Activated CD4-positive, alpha-beta T cell treated with anti-CD3 and anti-CD28 coated beads for 4 hours (primary cell): ENCODE measurements around the gene EXOSC7.
A peak's percentile ranks its signal among the peaks of the same experiment; 100 is the strongest.
"Not testable (repeated sequence)": the region's sequence is repeated elsewhere in the genome, so short reads cannot be mapped to it uniquely, and the experiment has no call there.

Experiments used
- DNase-seq, 2 donors: peaks; one replicate each; pipeline ENCODE4 v3.0.0-alpha.2; 2020

The EXOSC7 gene

DNA sequence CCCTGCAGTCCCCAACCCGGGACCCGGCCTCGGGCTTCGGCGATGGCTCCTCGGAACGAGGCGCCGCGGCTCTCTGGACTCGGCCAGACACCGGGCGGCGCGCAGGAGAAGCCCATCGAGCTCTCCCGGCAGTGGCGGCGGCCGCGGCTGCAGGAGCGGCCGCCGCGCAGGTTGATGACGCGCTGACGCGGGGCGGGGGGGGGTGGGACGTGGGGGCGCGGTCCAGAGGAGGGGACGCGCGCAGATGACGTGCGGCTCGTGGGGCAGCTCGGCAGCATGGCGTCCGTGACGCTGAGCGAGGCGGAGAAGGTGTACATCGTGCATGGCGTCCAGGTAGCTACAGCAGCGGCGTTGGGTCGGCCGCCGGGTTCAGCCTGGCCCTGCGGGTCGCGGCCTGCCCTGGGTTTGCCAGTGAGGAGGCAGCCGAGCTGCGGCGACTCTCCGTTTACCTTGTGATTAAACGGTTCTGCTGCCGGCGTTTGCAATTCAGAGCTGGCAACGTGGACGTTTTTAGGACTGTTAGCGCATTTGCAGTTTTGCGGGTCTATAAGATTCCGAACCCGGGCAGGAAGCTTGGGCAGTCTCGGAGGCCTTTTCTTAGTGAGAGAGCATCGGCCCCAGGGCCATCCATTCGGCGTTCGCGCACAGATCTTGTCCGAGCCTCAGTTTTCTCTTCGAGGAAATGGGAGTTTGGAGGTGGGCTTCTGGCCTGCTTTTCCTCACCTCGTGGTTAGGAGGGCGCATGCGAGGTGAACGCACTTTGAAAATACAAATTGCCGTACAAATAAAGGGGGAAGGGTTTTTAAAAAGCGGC lies at the start of gene EXOSC7, which contains the start of gene ZDHHC3:
TSS of gene EXOSC7 (plus strand) at position 243 of the 814 bp plus-strand sequence. CDS start at position 277, 34 bp downstream.
TSS of gene ZDHHC3 (minus strand) at position 173 of the 814 bp plus-strand sequence. CDS start 16,738 bp downstream, outside the sequence.
- peak; percentile 84 to 87 for DNase-seq

DNA sequence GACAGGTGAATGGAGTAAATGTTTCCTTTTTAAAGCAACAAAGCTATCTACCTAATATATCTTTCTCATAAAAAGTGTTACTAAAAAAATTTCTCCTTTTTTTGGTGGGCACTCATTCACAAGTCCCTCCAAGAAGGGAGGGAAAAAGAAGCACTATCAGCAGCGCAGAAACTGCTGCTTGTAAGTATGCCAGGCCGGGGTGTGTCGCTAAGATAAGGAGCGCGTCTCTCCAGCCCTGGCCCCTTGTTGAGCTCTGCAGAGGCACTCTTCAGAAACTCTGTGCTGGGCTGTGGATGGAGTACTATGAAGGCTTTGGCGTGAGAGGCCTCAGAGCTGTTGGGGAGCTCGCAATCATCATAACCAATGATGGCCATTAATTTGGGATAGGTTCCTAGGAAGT lies 49.1 kb upstream of the EXOSC7 start:
- no peak for DNase-seq

DNA sequence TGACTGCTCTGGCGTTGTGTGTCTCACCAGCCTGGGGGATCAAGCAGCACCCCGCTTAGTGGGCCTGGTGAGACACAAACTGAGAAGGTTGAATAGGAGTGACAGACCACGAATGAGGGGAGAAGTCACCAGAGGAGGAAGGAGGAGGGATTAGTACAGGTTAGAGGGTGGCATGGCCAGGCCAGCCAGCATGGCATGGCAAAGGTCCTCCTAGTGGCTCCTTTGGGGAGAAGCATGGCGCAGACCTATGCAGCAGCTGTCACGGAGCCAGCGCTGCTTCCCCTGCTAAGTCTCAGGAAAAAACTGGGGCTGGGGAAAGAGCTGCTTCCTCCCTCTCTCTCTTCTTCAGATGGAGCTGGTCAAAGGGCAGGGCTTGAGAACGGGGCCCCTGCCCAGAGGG lies 48.7 kb upstream of the EXOSC7 start:
- no peak for DNase-seq

DNA sequence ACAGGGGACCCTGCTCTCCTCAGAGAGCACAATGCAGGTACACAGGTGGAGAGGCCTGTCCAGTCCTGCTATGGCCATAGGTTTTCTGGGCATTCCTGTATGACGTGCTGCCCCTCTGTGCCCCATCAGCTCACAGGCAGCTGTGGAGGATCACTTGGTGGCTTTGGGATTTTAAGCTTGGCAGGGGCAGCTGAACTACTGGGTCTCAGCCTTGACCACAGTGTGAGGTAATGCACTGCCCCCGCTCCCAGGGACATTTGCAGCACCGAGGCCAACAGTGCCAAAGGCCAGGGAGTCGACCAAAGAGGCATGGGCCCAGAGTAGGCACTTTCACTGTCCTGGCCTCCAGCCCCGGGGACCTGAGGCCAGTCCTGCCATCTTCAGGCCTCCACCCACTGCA lies 46.3 kb upstream of the EXOSC7 start:
- DNase-seq: no peak

DNA sequence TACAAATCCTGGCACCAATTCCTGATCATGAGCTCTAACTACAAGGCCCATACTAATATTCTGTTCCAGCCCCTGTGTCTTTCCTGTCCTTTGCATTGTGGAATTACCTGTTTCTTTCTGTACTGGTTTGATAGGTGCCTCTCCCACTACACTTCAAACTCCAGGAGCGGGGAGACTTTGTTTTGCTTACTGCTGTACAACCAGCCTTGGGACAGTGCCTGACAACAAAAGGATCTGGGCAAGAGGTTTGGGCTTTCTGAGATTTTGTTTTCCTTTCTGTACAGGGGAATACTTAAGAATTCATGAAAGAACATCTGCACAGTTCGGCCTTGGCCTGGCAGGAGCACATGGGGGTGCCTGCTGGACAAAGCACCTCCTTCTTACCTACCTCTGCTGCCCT lies 45.1 kb upstream of the EXOSC7 start:
- DNase-seq: no peak

DNA sequence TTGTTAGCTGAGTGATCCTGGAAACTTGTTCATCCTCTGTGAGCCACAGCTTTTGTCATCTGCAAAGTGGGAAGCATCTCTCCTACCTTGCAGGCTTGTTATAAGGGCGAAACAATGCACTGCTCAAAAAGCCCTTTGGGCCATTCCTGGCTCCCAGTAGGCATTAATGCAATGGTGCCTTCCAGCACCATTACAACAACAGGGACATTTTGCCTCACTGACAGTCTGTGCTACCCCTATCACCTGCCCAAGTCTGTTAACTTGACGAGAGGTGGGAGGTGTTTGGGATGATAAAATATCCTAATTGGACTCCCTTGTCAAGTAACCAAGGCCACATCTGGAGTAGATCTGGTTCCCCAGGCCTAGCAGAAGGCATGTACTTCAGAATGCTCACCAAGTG lies 44.3 kb upstream of the EXOSC7 start:
- no peak for DNase-seq

DNA sequence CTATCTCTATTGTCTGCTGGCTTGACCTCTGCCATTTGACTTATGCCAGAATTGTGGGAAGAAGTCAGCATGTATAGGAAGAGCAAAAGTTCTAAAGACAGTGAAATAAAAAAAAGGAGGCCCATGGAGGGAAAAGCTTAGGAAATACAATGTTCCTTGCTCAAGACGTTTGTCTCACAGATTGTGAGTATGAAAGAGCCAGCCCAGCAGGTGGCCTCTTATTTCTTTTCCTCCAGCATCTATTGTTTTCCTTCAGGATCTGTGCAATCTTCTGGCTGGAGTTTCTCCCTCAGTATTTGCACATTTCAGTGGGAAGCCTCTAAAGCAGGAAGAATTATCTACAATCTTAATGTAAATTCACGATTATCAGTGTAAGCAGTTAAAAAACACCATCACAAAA lies 43.8 kb upstream of the EXOSC7 start:
- no peak for DNase-seq

DNA sequence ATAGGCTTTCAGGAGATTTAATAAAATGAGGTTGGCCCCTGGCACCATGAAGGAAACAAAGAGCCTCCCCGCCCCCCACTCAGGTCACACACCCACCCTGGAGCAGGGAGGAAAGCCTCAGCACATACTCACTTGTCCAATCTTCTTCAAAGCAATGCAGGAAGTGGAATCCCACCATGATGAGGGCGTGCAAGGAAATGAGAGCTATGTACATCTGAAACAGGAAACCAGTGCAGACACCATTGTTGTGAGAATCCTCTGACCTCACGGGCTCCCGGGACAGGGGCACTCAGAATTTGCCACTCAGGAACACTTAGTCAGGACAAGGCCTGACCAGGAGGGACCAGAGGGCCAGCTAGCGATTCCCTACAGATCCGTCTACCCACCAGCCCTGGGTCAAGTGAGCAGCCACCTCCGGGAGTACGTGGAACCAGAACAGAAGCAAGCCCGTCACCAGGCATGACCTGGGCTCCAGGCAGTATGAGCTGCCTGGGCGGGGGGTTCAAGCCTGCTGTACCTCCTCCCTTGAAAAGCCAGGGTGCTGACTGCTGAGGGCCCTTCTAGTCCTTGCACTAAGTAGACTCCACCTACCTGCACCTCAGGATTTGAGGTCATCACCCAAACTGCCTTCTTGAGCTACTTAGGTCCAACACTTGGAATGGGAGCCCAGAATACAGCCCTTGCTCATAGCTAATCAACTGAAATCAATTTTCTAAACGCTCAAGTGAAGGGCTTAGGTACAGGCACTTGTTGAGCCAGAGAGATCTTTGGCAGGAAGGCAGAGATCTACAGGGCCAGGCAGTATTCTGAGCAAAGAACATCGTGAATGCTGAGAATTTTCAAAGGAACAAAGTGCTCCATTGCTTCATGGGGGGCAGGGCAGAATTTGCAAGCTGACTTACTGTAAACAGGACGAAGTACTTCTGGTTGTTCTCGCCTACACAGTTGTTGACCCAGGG lies 42.8 kb upstream of the EXOSC7 start:
- DNase-seq: no peak

DNA sequence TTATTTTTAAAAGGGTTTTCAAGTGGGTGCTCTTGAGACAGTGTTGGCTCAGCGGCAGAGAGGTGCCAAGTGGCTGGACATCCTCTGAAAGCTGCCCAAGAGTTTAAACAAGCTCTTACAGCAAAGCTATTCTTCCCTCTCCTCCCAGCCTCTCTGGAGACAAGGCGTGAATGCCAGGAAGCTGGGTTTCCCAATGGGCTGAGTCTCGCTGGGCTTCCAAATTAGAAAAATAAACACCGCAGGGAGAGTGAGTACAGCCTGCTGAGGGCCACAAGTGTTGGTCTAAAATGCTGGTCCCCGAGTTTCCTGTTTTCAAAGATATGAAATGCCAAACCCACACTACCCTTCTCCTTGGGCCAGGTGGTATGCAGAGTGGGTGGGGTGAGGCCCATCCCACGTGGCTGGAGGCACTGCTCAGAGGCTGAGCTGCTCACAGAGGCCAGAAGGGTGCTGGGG lies 36.4 kb upstream of the EXOSC7 start:
- no peak for DNase-seq

DNA sequence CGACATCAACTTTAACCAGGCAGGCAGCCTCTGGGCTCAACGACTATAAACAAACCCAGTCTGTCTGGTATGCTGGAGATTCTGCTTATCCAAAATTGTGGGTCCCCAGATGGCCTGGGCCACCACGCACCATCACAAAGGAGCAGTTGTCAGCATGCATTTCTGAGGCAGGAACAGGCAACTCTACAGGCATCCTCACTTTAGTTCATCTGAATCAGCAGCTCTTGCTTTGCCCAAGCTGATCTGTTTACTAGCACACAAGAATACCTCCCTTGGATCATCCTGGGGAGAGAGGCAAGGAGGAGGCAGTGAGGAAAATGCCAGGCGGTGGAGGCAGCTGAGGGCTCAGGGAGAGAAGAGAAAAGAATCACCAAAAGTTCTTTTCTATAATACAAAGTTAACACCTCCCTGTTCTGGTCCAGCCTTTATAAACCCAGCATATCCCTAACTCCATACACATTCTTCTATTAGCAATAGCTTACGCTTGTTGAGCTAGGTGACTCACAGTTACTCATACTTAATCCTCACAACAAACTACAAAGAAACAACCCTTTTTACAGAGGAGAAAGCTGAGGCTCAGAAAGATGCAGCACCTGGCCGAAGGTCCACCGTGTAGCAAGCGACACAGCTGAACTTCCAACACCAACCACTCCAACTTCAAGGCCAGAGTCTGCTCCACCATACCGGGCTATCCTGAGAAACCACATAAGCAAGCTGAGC lies 33.7 kb upstream of the EXOSC7 start:
- DNase-seq: no peak

DNA sequence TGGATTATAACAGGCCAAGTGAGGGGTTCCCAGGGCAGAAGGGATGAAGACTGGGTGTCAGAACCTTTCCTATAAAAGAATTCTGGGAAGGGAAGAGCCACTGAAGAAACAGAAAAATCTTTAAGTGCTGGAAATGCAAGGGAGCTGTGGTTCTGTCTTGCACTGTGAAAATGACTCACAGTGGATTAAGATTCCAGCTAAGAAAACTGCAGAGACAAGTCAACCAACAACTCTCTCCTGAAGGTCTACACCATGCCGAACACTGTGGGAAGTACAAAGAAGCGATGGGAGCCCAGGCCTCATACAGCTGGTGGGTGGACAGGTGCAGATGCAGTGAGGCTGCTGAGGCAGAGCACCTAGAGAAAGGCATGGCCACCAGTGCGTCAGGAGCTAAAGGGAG lies 27.8 kb upstream of the EXOSC7 start:
- DNase-seq: no peak

DNA sequence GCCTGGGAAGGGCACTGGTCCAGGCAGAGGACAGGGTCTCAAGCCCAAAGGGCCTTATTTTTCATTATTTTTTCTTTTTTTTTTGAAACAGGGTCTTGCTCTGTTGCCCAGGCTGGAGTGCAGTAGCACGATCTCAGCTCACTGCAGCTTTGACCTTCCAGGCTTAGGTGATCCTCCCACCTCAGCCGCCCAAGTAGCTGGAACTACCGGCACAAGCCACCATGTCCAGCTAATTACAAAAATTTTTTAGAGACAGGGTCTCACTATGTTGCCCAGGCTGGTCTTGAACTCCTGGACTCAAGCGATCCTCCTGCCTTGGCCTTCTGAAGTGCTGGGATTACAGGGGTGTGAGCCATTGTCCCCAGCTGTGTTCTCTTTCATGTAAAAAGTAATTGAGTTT lies 26.3 kb upstream of the EXOSC7 start:
- not testable (repeated sequence) for DNase-seq

DNA sequence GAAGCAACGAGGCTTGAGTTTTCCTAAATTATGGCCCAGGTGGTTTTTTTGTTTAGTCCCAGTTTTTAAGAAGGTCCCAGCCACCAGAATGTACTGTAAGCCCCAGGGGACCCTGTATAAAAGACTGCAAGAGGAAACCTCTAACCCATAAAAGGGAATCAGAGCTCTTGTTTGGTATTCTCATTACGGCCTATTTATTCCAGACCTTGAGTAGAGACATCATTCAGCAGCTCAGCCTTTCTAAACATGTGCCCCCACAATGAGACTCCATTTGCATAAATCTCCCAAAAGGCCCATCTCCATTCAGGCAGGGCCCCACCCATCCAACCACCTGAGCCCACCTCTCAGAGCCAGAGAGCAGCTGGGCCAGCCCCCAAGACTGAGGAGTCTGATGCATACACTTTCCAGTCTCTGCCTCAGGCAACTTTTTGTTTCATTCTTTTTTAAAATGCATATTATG lies 25.7 kb upstream of the EXOSC7 start:
- DNase-seq: no peak

DNA sequence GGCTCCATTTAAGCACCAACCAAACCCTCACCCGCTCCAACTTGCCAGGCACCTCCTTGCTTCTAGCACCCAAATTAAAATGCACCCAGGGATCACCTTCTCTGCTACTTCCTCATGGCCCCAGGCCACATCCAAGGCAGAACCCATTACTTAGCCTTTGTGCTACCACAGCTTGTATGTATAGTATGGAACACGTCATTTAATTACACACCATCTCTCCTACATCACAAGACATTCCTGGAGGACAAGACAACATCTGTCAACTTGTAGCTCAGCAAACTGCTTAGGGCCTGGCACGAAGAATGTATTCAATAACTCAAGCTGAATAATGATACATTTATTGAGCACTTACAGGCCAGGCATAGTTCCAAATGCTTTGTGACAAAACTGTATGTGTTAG lies 23.4 kb upstream of the EXOSC7 start:
- no peak for DNase-seq

DNA sequence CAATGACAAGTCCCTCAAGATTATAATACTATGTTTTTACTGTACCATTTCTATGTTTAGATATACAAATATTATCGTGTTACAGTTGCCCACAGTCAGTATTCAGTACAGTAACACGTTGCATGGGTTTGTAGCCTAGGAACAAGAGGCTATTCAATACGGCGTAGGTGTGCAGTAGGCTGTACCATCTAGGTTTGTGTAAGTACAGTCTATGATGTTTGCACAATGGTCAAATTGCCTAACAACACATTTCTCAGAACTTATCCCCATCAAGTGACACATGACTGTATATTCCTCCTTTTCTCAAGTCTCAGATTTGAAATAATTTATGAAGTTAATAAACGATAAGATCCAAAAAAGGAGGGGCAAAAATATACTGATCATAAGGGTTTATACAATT lies 21.7 kb upstream of the EXOSC7 start:
- no peak for DNase-seq

DNA sequence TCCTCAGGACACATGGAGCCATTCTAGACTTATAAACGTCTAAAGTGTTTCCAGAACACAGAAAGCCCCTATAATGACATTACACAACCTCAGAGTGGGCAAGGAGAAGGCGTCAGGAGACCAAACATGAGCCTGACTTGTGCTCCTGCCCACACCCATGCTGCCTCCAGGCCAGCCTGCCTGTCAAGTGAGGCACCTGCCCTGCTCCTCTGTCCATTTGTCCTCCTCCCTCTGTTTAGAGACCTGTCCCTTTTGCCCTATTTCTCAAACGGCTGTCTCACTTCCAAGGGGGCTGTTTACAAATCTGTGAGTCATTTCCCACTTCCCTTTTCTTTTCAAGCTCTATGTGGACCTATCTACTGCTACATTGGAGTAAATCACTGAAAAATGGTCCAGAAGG lies 21.1 kb upstream of the EXOSC7 start:
- no peak for DNase-seq

DNA sequence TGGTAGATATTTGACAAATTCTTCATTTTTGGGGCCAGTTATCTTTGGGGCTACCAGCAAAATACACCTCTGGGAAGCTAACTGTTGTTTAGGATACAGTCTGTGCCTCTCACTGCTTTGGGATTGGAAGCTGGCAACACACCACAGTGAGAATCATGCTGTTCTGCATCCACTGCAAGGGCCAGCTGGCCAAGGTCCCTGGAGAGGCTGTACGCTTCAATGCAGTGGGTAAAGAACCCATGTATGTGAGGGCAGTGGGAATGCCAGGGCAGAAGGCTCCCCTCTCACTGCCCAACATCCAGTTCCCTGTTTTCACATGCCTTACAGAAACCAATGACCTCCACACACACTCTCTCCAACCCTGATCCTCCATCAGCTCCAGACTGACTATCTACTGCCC lies 20.1 kb upstream of the EXOSC7 start:
- no peak for DNase-seq

DNA sequence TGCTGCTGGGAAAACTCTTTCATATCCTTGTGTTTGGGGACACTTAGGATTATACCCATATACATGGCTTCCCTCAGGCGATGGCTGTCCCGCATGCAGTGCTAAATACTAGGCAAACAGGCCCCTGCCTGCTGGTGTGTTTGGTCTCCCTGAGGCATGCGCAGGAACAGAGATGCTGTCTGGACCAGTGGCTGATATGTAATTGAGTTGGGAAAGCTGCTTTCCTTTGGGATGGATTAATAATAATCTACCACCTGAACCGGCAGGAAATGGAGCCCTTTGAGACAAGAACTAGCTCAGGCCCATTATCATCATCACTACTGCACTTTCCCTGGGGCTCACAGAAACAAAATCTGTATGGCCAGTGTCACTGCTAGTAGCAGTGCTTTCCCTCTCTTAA lies 18.1 kb upstream of the EXOSC7 start:
- DNase-seq: no peak

DNA sequence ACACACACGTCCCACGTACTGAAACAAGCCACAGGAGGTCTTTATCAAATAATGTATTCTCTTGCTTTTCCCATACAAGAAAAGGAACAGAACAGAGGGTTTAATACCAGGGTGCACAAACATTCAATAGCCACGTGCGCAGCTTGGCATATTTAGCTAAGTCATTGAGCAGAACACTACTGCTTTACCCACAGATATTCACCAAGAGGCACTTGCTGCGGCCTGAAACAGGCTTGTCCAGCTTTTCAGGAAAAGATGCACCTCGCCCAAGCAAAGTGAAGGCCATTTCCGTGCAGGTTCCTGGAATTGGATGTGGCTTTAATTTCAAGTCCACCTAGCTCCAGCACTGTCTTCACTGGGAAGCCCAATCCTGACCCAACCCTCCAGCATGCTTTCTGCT lies 17.7 kb upstream of the EXOSC7 start:
- no peak for DNase-seq

DNA sequence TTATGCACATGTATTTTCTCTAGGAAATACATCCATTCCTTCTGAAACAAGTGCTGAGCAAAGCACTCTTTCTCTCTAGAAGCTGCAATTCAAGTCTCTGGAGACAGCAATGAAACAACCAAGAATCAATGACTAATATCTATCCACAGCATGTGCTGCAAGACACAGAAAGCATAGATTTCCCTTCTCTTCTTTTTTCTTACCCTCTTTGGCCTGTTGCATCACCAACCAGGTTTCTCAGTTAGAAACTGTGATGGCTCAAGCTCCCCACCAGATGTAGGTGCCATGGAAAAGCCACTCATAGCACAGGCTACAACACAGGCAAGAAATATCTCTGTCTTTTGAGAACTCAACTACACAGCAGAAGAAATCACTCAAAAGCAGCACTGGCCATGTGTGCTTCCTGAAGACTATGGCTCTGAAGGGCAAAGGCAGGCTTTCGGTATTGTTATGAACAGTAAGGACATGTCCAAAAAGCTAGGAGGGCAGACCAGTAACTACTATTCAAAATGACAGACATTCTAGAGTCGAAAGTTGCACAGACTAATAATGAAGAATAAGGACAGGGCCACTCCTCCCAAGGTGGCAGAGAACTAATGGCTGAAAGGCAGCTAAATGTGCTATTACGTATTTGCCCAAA lies 15.5 kb upstream of the EXOSC7 start:
- no peak for DNase-seq

DNA sequence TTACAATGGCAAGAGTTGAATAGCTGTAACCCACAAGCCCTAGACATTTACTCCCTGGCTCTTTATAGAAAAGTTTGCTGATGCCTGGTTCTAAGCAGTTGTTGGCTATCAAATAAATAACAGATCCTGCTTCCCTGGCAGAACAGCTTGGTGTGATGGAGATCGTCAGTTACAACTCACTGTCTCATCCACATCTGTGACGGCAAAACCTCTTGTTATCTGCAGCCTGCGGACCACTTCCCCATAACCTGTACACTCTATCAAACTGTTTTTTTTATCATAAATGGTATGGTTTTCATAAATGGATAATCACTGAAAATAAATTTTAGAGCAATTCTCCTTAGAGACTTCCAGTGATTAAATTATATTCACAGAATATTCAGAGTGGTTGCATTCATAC lies 14.2 kb upstream of the EXOSC7 start:
- DNase-seq: no peak

DNA sequence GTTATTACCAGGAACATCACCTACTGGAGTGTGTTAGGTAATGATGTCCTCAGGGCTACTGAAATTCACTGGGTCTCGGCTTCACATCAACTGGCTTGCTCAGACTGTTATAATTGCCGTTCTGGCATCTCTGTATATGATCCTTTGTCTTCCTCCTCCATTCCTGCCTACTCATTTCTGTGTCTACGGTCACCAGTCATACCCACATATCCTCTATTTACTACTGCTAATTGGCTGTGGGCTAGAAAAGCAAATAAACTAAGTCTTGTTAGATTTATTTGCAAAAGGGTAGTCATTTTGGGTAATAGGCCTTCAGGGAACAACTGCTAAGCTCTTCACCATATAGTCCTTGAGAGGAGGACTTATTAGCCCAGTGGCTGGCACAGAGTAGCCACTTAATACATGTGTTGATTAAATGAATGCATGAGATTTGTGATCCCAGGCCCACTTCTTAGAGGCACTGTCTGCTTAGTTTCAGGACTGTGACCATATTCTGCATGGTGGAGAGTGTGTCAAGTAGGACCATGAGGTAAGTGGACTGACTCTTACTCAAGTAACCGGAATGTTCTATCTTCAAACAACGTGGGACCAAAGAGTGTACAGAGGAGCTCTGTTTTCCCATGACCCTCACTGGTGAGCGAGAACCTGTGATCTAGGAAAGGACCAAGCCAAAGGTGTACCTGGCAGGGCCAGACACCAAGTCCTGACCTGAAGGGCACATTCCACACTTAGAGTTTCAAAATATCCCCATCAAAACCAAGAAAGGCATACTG lies 13.2 kb upstream of the EXOSC7 start:
- no peak for DNase-seq
